ENCODE data around the gene STK32C.
"Not testable (repeated sequence)": the region's sequence is repeated elsewhere in the genome, so short reads cannot be mapped to it uniquely, and the experiment has no call there.

The STK32C gene

GRCh38 chr10:132307823-132308586, at the start of gene STK32C:
STK32C (minus strand) TSS chr10:132307950; CDS start chr10:132307833, 117 bp downstream.
- no peak for DNase-seq

DNA sequence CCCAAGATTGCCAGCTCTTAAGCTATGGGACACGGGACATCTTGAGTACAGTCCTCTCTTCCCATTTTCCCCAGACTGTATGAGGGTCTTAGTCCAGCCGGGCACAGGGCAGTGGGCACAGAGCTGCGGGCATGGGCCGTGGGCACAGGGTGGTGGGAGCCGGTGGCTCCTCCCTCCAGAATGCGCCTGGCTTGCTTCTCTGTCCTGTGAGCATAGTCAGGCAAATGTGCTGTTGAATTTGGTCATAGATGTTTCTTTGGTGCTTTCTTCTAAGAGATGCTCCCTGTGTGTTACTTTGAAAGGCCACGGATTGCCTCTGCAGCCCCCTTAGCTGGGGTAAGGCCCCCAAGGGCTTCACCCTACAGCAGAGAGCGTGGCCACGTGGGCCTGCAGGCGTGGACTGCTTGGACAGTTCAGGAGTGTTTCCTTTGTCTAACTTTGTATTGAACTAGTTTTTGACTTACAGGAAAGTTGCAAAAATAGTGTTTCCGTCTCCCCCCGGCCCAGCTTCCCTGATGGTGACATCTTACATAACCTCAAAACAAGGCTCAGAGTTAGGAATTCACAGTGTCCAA, 49.0 kb upstream of the STK32C start:
- no peak for DNase-seq

- DNase-seq, result no peak
Measured at GRCh38 chr10:132355754-132356153, 48.0 kb upstream of the STK32C start.

GRCh38 chr10:132355297-132355696, 47.5 kb upstream of the STK32C start:
- no peak for DNase-seq

DNA sequence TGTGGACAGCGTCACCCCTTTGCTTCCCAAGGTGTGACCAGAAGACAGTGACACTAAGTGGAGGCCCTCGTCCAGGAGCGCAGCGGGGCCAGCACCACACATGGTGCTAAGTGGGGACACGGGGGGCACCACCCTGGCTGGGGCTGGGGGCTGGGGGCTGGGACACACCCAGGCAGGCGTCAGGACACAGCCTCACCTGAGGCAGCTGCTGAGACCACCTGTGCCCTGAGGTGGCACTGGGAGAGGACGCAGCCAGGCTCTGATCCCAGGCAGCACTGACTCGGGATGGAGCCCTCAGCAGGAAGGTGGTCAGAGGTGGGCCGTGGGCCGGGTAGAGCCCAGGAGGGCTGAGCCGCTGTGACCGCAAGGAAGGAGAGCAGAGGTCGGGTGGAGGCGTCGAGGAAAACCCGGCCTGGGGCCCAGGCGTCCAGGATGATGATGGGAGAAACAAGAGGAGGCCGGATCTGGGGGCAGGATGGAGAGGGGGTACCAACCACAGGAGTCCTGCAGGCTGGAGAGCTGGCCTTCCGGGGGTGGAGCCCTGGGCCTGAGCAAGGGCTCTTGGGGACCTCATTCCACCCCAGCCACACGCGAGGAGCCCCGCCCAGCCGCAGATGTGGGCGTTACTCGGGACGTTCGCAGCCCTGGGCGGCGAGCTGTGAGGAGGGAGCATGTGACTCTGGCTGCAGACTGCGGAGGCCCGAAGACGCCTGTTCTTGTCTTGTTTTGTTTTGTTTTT, 46.8 kb upstream of the STK32C start:
- DNase-seq, result no peak

DNA sequence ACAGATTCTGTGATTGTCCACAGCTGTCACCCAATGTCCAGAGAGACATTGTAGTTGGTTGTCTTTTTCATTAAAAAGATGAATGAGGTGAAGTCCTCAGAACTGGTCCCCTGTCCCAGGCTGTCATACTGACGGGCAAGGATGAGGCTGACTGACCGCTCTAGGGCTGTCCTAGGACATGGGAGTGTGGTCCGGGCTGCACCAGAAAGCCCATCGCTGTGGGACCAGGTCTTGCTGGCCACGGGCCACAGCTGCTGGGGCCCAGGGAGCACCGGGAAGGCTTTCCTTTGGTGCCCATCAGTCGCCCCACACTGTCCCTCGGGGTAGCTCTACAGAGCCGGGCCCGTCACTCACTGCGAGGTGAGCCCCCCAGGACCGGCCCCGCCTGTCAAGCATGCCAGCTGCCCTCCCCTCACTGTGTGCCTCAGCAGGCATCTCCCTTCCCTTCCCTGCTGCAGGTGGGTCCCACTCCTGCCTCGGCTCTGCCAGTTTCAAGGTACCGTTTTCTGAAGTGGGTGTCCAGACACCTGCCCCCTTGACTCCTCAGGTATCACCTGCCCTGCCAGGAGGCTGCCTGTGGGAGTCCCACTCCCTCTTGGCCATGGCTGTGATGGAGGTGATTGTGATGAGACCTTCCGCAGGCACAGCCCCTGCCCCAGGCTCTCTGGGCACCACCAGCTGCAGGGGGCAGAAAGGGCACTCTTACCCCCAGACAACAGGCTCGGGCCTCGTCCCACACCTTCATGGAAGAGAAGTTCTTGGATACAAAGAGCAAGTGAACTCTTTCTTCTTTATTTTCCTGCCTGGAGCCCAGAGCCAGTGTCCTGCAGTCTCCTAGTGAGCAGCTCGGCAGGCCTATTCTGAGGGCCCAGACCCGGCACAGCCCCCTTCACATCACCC, 46.0 kb upstream of the STK32C start:
- no peak for DNase-seq

DNA sequence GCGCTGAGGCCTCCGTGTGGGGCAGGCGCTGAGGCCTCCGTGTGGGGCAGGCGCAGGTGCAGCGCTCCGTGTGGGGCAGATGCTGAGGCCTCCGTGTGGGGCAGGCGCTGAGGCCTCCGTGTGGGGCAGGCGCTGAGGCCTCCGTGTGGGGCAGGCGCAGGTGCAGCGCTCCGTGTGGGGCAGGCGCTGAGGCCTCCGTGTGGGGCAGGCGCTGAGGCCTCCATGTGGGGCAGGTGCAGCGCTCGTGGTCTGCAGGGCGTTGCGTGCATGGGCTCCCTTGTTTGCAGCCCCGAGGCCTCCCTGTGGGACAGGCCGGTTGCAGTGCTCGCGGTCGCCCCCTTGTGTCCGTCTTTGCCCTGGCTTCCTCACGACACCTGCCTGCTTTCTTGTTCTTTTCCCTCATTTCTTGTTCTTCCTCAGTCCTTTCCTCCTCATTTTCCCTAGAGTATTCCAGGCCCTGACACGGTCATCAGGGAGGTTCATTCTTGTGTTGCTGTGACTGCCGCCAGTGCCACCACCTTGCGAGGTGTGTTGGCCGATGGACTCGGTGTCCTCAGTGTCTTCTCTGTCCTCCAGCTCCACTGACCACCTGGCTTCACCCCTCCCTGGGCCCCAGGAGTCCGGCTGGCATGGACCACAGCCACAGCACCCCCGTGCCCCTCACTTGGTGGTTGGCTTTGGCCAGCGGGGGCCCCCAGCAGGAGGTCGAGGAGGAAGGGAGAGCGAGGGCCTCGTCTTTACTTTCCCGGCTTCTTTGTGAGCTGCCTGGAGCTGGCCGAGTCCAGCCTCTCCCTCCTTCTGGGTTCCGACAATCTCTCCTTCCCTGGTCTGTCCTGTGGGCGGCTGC, 44.9 kb upstream of the STK32C start:
- not testable (repeated sequence) for DNase-seq

GRCh38 chr10:132351611-132352010, 43.9 kb upstream of the STK32C start:
- no peak for DNase-seq

DNA sequence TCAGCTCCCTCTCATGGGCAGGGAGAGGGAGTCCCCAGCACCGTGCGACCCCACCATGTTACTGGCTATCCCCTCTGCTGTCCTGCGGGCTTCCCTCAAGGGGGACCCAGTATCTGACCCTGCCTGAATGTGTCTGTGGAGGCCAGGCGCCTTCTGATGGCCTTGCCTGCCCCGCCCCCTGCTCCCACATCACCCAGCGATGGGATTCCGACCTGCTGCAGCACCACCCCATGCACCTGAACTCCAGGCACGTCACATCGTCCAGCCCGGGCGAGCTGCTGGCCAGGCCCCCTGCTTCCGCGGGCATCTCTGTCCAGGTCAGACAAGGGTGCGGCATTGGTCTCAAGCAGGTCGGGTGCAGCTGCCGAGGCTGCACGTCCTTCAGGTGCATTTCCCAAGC, 43.2 kb upstream of the STK32C start:
- DNase-seq, result no peak

DNA sequence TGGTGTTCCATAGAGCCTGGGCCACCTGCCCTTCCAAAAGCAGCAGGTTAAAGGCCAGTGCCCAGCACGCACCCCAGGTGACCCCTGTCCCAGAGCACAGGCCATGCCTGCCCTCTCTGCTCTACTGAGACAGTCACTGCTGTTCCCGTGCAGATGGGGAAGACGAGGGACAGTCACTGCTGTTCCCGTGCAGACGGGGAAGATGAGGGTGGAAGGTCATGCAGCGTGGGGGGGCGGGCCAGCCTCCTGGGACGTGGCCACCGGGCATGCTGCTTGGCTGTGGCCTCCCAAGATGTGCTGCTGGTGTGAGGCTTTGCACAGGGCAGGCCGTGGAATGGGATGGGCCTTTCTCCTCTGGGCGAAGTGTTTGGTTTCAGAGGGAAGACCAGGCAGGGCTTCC, 42.6 kb upstream of the STK32C start:
- no peak for DNase-seq

GRCh38 chr10:132349766-132350165, 42.0 kb upstream of the STK32C start:
- DNase-seq, result no peak

DNA sequence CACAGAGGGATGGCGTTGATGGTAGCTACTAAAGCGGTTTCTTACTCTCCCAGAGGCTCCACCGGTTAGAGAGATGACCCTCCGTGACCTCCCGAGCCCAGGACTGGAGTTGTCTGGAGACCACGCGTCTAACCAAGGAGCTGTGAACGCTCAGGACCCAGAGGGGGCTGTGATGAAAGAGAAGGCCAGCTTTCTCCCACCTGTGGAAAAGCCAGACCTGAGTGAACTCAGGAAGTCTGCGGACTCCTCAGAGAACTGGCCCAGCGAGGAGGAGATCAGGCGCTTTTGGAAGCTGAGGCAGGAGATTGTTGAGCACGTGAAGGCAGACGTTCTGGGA, 40.1 kb upstream of the STK32C start:
- DNase-seq, result no peak

DNA sequence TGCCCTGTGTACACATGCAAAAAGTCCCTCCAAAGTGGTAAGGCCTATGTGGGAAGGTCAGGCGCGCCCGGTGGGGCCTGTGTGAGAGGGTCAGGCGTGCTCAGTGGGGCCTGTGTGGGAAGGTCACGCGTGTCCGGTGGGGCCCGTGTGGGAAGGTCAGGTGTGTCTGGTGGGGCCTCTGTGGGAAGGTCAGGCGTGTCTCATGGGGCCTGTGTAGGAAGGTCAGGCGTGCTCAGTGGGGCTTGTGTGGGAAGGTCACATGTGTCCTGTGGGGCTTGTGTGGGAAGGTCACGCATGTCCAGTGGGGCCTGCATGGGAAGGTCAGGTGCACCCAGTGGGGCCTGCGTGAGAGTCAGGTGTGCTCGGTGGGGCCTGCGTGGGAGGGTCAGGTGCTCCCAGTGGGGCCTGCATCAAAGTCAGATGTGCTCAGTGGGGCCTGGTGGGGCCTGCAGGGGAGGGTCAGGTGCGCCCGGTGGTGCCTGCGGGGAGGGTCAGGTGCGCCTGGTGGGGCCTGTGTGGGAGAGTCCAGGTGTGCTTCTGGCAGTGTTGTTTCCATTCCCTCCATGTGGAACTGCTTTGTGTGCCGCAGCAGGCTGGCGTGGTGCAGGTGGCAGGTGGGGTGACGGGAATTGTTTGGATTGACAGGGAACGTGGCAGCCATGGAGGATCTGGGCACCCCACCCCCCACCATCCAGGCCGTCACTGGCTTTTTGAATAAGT, 39.6 kb upstream of the STK32C start:
- no peak for DNase-seq

GRCh38 chr10:132346806-132347205, 39.1 kb upstream of the STK32C start:
- no peak for DNase-seq

DNA sequence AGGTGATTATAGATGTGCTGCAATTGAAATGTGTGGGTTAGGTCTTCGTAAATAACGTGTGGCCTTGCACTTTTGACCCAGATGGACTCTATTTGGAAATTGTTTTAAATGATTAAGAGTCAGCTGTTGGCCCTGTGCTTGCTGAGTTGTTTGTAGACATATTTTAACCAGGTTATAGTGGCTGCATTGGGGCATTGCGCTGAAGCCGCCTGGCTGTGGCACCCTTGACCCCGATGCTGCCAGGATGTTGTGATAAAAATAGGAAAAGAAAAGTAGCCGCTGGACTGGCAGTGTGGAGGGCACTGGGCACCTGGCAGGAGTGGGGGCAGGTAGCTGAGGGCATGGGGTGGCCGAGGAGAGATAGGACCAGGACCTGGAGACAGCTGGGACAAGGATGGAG, 37.6 kb upstream of the STK32C start:
- DNase-seq, result no peak

- no peak for DNase-seq
Measured at GRCh38 chr10:132344386-132344785, 36.6 kb upstream of the STK32C start.

DNA sequence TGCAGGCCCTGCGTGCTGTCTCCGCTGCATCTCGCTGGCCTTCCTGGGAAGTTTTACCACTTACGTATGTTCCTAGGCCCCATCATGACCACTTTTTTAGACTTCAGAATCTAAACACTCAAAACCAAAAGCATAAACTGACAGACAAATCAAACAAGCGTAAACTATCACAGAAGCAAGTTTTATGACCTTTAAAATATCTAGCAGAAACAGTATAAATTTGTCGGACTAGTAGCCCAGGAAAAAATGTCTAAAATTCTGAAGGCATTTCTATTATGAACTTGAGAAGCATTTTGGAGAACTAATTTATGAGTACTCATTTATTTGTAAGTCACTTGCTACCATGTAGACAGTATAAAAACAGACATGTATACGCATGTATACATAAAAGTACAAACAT, 34.8 kb upstream of the STK32C start:
- DNase-seq, result no peak

- DNase-seq, result no peak
Measured at GRCh38 chr10:132341781-132342180, 34.0 kb upstream of the STK32C start.

DNA sequence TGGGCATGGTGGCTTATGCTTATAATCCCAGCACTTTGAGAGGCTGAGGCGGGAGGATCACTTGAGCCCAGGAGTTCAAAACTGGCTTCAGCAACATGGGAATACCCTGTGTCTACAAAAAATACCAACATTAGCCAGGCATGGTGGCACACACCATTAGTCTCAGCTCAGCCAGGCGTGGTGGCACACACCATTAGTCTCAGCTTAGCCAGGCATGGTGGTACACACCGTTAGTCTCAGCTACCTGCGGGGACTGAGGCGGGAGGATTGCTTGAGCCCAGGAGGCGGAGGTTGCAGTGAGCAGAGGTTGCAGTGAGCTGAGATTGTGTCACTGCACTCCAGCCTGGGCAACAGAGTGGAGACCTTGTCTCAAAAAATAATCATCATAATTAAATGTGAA, 33.3 kb upstream of the STK32C start:
- no peak for DNase-seq

DNA sequence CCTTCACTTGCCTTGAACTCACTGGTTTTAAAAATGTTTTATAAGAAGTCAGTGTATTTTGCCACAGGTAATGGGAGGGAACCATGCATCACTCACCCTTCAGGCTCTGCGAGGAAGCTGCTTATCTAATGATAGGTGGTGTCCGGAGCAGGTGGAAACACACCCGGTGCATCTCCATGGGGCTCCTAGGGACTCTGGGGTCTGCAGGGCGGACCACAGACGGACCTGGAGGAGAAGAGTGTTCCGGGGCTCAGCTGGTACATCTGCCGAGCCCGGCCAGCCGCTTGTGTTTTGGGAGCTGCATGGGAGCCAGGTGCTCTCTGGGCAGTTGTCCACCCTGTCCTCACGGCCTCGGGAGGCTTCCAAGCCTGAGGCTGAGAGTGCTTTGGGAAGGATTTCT, 31.5 kb upstream of the STK32C start:
- no peak for DNase-seq

DNA sequence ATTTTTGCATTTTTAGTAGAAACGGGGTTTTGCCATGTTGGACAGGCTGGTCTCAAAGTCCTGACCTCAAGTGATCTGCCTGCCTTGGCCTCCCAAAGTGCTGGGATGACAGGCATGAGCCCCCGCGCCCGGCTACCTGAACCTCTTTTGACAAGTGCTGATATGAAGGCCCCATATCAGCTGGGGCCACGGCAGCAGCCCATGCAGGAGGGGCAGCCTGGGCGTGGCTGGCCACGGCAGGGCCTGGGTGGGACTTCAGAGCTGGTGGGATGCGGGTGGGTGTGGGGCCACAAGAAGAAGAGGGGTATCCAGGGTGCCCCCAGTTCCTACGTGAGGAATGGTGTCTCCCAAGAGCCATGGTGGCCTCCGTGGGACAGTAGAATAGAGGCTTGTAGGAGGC, 31.1 kb upstream of the STK32C start:
- DNase-seq, result no peak

DNA sequence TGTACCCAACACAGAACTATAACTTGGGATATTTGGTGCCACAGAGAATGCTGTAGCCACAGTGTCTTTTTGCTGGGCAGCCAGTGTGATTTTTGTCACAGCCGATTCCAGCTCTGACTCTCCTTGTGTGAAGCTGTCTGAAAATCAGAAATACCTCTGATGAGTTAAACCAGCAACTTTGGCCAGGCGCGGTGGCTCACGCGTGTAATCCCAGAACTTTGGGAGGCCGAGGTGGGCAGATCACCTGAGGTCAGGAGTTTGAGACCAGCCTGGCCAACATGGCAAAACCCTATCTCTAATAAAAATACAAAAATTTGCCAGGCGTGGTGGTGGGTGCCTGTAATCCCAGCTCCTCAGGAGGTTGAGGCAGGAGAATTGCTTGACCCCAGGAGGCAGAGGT, 30.1 kb upstream of the STK32C start:
- DNase-seq, result not testable (repeated sequence)
